Measurements from ENCODE around the gene PRKCE.

DNA sequence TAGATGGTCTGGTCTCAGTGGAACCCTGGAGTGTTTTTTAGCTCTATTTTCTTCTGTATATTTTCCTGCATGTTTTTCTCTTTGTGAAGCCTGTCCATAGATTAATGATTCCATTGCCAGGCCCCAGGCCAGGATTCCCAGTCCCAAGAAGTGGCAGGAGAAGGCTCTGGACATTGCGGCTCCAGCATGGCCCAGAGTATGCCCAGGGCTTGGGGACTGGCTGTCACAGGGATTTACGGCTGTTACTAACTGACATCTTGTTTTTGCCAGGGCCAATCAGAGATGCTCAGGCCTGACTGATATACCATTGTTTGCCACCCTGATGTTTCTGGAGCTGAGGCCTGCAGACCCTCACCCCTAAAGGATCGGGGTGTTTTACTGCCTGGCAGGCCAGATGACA is 59.0 kb downstream of the PRKCE start:
- TF ChIP-seq, protein P1, sequence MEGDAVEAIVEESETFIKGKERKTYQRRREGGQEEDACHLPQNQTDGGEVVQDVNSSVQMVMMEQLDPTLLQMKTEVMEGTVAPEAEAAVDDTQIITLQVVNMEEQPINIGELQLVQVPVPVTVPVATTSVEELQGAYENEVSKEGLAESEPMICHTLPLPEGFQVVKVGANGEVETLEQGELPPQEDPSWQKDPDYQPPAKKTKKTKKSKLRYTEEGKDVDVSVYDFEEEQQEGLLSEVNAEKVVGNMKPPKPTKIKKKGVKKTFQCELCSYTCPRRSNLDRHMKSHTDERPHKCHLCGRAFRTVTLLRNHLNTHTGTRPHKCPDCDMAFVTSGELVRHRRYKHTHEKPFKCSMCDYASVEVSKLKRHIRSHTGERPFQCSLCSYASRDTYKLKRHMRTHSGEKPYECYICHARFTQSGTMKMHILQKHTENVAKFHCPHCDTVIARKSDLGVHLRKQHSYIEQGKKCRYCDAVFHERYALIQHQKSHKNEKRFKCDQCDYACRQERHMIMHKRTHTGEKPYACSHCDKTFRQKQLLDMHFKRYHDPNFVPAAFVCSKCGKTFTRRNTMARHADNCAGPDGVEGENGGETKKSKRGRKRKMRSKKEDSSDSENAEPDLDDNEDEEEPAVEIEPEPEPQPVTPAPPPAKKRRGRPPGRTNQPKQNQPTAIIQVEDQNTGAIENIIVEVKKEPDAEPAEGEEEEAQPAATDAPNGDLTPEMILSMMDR (IDR thresholded peaks at IDR 0.05), result no peak
- TF ChIP-seq POLR2A (IDR thresholded peaks at IDR 0.05), result no peak
